HUDEP-2 (cell line): Measurements from ENCODE around the gene SGSM1.
A peak's percentile ranks its signal among the peaks of the same experiment; 100 is the strongest.

Source experiments
- DNase-seq, 76 experiments: peaks; one replicate each; lab custom pipeline; 2025; ENCODE audit not compliant: unreplicated experiment in 76 of 76; lab: John Stamatoyannopoulos, UW

The SGSM1 gene

DNA sequence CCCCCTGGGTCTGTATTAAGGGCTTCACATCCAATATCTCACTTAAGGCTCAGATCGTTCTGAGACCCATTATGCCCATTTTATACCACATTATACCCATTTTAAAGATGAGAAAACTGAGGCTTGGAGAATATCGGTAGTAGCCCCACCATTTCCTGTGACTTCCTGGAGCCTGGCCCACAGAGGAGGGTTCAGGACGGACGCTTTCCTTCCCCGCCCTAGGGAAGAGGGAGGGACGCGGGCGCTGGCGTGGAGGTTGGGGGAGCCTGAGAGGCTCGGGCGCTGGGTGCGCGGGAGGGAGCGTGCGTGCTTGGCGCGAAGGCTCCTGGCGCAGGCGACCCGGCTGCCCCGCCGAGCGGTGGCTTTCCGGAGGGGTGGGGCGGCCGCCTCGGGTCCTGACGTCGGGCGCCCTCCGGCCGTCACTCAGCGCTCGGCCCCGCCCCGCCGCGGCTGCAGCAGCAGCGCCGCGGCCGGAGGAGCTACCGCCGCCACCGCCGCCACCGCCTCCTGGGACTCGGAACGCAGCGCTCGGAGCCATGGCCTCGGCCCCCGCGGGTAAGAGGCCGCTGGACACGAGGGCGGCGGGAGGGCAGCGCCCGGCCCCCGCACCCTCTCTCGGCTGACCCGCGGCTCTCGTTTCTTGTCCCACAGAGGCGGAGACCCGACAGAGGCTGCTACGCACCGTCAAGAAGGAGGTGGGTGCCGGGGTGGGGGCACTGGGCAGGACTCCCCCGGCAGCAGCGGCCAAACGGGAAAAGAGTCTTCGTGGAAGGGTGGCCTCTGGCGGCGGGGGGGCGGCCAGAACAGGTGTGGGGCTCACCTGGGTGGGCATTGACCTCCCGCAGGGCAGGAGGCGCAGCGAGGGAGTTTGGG, at the start of gene SGSM1:
Gene SGSM1 (plus strand): TSS at position 422 of the 873 bp plus-strand sequence. CDS start 115 bp downstream, at position 537.
- peak in 73 of 76 experiments; percentile 16 to 84 (median 64) for DNase-seq

DNA sequence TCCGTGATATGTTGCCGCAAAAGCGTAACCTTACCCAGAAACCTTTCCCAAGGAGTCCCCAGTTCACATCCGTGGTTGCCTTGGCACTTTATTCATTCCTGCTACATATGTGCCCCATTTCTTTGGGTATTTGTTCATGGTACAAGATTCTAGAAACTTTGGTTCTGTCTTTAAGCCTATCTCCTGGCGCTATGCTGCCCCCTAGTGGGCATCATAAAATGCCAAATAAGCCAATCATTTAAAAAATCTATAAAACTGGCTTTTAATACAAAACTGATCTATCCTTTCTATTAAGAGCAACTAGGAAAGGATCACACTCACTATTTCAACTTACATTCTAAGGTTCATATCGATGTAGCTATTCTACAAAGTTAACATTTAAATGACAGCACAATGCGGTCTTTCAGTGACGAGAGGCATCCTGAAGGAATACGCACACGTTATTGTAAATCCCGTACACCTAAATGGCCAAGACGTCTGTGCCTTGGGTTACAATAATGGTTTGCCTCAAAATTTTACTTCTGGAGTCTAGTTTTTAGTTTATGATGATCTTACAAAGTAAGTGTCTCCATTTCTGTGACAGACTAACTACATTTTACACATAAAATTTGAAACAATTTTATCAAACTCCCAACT, 47.7 kb upstream of the SGSM1 start:
- peak in 62 of 76 experiments; percentile 3 to 77 (median 52) for DNase-seq

GRCh38 chr22:24759765-24760164, 46.2 kb upstream of the SGSM1 start:
- DNase-seq, result no peak

DNA sequence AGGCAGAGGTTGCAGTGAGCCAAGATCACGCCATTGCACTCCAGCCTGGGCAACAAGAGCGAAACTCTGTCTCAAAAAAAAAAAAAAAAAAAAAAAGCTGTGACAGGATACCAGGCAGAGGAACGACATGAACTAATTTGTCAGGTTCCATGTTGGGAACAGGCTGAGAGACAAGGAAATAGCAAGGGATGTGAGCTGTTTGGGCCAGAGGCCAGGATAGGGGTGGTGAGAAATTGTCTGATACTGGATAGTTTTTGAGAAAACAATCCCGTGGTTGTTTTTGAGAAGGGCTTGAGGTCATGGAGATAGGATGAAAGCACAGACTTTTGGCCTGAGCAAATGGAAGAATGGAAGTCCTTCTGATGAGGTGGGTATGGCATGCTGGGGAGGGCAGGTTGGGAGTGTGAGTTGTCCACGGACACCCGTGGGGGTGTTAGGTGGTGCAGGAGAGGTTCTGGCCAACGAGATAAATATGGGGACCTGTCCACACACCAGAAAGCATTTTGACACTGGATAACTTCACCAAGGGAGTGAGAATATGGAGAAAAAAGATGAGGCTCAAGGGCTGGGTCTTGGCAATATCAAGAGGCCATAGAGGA, 45.2 kb upstream of the SGSM1 start:
- no peak for DNase-seq

DNA sequence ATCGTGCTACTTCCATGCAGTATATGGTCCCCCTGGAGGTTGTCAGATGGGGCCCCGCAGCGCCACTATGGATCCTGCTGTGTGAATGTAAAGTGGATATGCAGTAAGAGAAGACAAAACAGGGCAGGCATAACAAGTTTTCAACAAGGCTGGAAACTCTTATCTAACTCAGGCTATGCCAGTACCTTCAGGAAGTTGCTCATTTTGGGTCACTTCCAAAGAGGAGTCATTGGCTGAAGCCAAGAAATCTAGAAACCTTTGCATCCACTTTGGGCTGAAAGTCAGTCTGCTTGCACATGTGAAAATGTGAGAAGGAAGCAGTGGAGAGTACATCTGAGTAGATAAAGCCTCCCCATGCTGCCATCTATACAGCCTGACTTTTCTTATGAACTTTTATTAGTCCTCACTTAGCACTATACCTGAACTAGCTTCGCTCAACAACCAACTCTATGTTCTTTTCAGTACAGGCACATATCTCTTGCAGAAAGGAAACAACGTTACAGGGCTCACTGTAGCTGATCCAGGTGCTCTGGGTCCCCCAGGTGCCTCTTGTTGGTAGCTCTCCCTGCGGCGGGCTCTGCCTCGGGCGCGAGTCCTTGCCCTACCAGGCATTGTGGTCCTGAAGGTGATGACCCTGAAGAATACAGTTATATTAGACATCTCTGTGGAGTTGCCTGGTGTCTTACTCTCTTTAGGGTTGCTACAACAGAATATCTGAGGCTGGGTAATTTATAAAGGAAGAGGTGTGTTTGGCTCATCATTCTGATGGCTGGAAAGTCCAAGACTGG, 43.9 kb upstream of the SGSM1 start:
- peak in 7 of 76 experiments; percentile 12 to 30 (median 14) for DNase-seq

DNA sequence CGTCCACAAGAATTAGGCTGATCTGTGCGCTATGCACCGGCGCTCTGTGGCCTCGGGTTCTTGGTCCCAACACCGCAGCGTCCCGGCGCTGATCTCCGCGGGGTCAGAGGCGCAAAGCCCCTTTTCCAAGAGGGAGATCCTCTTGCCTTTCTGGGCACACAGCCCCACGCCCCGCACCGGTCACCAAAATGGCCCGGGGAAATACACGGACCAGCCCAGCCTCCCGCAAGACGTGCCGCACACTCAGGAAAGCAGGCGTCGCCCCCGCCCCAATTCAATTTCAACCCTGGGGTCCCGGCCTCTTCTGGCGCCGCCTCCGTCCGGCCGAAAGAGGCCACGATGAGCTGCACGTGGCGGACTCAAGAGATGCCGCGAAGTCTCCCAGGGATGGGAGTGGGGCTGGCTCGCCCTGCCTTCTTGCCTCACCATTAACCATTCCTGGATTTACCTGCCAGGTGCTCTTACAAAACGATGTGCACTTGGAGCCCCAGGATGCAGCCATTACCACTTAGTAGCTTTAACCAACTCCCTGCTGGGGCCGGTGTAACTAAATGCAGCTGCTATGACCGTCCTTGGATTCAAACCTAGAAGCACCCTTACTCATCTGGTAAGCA, 42.0 kb upstream of the SGSM1 start:
- DNase-seq, result no peak

DNA sequence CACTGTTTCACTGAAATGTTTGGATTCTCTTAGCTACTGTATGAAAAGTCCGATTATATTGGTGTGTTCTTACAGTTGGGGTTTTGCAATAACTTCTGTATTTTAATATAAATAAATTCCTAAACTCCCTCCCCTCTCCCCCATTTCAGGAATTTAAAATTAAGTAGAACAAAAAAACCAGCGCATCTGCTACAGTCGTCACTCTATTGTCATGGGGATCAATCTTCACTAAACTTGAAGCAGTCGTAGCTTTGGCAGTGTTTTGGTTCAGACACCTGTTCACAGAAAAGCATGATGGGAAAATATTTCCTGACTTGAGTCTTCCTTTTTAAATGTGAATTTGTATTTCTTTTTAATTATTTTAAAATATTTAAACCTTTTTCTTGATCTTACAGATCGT, 40.8 kb upstream of the SGSM1 start:
- no peak for DNase-seq

DNA sequence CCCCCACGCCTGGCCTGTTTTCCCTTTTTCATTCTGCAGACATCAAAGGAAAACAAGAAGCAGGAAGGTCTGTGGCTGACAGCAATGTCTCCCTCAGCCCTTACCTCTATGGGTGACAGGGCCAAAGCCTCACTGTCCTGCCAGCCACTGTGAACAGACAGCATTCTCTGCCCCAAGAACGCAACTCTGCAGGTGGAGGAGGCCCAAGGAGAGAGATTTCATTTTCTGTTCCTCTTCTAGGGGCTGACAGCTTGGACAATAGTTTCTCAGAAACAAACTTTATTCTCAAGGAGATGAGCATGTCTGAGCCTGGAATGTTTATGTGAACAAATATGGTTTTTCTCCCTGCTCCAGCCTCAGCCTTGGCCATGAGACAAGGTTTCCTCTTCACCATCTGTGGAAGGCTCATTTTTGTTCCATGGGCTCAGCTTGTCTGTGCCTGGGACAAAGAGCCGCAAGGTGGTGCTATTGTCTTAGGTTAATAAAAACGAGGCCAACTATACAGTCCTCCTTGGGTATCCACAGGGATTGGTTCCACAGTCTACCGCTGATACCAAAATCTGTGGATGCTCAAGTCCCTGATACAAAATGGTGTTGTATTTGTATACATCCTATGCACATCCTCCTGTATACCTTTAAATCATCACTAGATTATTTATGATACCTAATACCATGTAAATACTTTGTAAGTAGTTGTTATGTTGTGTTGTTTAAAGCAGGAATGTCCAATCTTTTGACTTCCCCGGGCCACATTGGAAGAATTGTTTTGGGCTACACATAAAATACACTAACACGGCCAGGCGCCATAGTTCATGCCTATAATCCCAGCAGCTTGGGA, 37.3 kb upstream of the SGSM1 start:
- DNase-seq, result peak in 51 of 76 experiments; percentile 7 to 65 (median 33)

GRCh38 chr22:24772493-24773220, 33.4 kb upstream of the SGSM1 start:
- no peak for DNase-seq

- DNase-seq, result no peak
Measured at GRCh38 chr22:24775769-24776492, 30.1 kb upstream of the SGSM1 start.

DNA sequence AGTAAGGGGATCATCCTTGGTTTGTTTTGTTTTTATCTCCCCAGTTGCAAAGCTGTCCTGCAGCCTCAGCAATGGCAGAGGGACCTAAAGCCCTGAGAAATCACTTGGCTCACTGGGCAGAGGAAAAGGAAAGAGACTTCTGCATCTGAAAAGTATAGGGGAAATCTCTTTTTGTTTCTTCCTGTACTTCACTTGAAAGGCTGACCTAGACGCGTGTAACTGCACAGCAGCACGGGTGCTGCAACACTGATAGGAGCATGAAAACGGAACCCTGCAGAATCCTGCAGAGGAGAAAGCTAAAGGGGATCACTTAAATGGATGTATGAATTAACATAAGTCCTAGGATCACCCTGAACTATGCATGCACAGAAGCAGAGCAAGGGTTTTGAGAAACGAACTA, 29.5 kb upstream of the SGSM1 start:
- DNase-seq, result no peak

DNA sequence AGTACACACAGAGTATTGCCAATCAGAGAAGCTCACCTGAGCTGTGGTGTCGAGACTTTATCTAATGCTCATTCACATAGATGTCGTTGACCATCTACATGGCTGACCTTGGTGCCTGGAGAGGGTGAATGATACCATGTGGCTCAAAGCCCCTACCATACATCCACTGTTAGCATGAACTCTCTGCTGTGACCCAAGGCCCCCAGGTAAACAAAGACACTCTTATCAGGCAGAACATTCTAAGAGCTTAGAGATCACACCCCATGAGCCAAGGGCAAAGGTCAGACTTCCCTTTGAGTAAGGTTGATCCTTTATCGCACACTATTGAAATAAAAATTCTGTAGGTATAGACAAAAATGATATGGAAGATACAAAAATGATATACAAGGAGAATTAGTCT, 16.5 kb upstream of the SGSM1 start:
- DNase-seq, result no peak

DNA sequence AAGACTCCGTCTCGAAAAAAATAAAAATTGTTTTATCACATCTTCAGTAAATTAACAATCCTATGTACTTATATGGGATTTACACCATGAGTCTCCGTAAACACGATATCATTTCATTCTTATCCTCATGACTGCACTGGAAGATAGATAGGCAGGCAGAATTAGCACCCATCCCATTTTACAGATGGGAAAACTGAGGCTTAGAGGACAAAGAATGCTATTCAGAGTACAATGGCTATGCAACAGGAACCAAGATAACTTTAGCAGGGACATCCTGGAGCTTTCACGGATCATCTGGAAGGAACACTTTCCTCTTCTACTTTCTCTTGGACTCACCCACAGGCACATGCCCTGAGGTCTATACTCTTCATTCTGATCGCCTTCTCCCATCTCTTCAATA, 14.6 kb upstream of the SGSM1 start:
- DNase-seq, result no peak

- no peak for DNase-seq
Measured at GRCh38 chr22:24796056-24796455, 10.0 kb upstream of the SGSM1 start.

DNA sequence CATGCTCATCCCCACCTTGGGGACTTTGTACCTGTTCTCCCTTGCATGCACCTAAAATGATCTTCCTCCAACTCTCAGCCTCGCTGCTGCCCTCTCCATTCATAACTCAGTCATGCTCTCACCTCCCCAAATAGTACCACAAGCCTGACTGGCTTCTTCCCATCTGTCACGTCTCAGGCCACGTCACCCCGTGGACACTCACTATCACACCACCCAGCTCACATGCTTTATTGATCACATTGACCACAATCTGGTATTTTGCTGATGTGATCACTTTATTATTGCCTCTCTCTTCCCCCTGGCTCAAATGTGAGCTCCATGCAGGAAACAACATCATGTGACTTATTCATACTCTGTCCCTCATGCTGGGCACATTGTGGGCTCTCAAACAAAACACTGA, 9.2 kb upstream of the SGSM1 start:
- no peak for DNase-seq

DNA sequence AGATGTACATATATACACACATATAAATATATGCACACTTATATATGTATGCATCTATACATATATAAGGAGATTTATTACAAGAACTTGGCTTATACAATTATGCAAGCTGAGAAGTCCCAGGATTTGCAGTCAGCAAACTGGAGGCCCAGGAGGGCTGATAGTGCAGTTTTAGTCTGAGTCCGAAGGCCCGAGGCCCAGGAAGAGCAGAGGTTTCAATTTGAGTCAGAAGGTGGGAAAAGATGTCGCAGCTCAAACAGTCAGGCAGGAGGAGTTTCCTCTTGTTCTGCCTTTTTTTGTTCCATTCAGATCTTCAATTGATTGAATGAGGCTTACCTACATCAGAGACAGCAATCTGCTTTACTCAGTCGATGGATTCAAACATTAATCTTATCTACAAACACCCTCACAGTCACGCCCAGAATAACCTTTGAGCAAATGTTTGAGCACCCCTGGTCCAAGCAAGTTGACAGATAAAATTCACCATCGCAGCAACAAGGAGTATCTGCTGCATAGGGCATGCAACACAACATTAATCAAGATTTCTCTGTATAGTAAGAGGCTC, 4.0 kb upstream of the SGSM1 start:
- DNase-seq, result no peak

GRCh38 chr22:24803064-24803542, 2.9 kb upstream of the SGSM1 start:
- DNase-seq, result peak in 37 of 76 experiments; percentile 0 to 52 (median 26)

GRCh38 chr22:24806663-24807001, 621 bp downstream of the SGSM1 start:
- no peak for DNase-seq
